HG03442 (cell line): ENCODE results near the gene OR8B8.
A peak's percentile ranks its signal among the peaks of the same experiment; 100 is the strongest.
"Not testable (repeated sequence)": the region's sequence is repeated elsewhere in the genome, so short reads cannot be mapped to it uniquely, and the experiment has no call there.

ENCODE experiments used
- ATAC-seq: cut with Tn5 transposase; IDR thresholded peaks from one replicate; pipeline ENCODE4 v1.9.1; 2021; ENCODE audit warnings: mild to moderate bottlenecking, moderate library complexity; ENCODE audit not compliant: unreplicated experiment

Gene OR8B8

DNA sequence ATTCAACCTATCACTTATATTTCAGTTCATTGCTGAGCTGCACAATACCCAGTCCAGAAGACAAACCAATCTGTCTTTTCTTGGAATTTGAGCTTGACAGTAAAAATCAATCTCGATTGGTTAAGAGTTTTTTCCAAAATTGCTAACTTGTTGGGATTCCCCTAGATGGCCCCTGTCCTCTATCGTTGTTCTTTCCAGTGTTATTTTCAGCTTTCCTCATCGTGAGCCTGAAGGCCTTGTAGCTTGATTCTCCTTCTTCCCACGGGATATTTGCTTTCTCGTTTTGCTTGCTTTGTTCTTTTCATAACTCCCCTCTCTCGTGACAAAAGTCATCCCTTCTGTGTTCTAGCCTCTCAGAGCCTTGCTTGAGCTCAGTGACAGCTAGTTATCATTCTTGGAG is 3.1 kb downstream of the OR8B8 start:
- ATAC-seq: no peak

DNA sequence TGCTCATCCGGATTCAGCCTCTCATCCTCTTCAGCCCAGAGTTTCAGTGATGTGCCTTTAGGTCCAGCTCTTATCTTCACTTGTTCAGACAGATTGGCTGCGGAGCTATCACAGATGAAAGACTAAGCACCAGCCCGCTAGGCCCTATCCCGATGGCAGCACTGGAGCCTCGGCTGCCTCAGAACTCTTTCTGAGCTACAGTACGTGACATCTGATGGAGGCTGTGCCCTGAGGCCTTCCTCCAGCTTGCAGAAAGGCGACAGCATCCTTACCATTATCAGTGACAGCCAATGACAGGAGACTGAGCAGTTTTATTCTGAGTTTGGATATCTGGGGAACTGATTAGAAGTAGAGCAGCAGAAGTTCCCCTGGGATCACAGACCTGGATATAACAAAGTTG is 4.0 kb downstream of the OR8B8 start:
- no peak for ATAC-seq

DNA sequence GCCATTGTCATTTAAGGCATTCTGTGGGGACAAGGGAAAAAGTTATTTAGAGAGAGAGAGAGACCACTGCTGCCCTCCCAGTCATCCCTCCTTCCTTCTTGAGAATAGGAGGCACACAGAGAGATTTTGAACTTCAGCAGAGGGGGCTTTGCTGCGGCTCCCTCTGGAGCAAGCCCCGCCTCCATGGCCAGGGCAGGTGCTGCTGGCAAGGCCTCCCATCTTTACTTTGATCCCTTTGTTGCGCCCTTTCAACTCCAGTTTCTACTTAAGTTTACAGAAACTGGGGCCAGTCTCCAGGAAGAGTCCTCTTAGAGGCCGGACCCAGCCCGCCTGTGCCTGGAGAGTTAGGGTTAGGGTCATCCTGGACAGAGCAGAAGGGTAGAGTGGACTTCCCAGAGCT is 4.4 kb downstream of the OR8B8 start:
- ATAC-seq: no peak

DNA sequence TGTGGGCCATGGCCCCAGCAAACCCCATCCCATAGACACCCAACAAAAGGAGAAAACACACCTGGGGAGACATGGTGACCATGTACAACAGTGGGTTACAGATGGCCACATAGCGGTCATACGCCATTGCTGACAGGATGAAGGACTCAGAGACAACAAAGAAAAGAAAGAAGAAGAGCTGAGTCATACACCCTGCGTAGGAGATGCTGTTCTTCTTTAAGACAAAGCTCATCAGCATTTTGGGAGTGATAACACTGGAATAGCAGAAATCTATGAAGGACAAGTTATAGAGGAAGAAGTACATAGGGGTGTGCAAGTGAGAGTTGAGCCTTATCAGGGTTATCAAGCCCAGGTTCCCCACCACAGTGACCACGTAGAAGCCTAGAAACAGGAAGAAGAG is 4.9 kb downstream of the OR8B8 start:
- no peak for ATAC-seq

DNA sequence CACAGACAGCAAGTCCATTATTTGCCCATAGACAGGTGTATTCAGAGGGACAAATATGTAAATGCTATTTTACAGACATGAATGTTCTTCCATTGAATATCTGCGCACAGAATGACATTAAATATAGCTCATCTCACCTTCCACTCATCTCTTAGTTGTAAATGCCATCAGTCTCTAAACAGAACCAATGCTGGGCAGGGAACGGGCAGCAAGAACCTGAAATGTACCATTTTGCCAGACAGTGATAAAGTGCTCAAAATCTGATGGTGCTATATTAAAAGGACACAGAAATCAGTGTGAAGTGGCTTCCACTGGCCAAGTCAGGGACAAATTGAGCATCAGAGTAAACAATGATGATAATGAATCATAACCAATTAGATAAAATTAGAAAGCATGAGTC is 10.8 kb downstream of the OR8B8 start:
- ATAC-seq: no peak

DNA sequence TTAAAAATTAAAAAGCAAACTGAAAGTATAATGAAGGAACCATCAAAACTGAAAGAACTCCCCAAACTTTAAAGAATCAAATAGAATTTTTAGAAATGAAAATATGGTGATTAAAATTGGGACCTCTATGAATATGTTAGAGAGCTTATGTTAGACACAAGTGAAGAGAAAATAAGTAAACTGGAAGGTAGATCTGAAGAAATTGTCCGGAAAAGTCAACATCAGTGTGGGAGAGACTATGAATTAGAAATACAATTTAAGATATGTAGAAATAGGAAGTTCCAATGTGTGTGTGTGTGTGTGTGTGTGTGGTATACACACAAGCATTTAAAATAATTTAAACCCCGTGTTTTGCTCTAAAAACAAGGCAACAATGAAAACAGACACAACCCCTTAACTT is 15.9 kb downstream of the OR8B8 start:
- no peak for ATAC-seq

DNA sequence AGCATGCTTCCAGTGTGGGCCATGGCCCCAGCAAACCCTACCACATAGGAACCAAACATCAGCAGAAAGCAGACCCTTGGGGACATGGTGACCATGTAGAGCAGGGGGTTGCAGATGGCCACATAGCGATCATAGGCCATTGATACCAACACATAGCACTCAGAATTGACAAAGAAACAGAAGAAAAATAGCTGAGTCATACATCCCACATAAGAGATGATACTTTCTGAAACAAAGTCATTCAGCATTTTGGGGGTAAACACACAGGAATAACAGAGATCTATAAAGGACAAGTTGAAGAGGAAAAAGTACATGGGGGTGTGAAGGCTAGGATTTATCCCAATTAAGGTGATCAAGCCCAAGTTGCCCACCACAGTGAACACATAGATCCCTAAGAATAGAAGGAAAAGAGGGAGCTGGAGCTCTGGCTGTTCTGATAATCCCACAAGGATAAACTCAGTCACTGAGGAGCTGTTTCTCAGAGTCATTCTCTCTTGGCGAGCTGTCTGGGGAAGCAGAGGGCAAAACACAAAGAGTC is 21.0 kb downstream of the OR8B8 start, which contains the start of gene OR8B4:
TSS of gene OR8B4 (minus strand) at position 488 of the 538 bp plus-strand sequence. CDS start at position 488, 0 bp downstream.
- ATAC-seq: no peak

DNA sequence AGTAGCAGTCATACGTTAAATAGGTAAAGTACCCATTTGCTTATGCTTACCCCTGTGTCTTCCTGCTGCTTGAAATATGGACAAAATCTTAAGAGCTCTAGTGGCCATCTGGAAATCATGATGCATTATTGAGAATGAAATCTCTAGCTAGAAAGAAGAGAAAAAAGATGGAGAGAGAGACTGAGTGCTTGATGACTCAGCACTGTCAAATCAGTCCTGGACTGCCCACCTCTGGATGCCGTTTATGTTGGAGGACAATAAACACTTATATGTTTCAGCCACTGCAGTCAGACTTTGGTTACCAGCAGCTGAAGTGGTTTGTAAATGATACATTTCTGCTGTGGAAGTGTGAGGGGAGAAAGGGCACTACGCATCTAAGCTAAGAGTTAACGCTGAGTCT is 24.5 kb downstream of the OR8B8 start:
- ATAC-seq: no peak

- ATAC-seq: no peak
Measured at GRCh38 chr11:124415356-124415923, 30.1 kb downstream of the OR8B8 start.

GRCh38 chr11:124409906-124410305 is 35.6 kb downstream of the OR8B8 start:
- ATAC-seq: no peak

GRCh38 chr11:124405581-124405980 is 39.9 kb downstream of the OR8B8 start:
- ATAC-seq: no peak

DNA sequence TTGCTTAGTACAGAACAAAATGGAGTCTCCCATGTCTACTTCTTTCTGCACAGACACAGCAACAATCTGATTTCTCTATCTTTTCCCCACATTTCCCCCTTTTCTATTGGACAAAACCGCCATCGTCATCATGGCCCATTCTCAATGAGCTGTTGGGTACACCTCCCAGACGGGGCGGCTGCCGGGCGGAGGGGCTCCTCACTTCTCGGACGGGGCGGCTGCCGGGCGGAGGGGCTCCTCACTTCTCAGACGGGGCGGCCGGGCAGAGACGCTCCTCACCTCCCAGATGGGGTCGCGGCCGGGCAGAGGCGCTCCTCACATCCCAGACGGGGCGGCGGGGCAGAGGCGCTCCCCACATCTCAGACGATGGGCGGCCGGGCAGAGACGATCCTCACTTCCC is 42.3 kb downstream of the OR8B8 start:
- ATAC-seq: not testable (repeated sequence)

DNA sequence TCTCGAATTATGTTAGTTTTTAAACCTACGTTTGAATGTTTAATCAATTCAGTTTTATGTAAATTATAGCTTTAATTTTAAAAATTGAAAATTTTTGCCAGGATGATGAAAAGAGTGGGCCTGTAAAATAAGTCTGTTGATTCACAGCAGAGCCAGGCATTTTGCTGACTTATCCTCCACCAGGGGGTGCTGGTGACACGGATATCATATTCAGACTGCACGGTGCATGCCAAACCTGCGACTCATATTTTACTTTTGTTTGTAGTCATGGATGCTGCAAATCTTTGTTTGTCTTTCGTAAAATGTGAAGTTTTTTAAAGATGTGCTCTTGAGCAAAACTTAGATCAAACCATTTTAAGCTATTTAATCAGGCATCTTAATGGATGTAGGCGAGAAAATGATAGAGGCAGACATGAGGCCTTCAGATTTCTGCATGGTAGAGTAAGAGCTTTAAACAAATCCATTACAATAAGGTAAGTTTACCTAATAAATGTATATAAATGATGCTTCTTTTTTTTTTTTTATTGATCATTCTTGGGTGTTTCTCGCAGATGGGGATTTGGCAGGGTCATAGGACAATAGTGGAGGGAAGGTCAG is 43.1 kb downstream of the OR8B8 start:
- ATAC-seq: peak; percentile 92

- ATAC-seq: no peak
Measured at GRCh38 chr11:124398924-124399323, 46.6 kb downstream of the OR8B8 start, which contains the start of gene OR8B3. TSS of gene OR8B3 (minus strand) at chr11:124399024. CDS start at chr11:124397351, 1,673 bp downstream.

GRCh38 chr11:124396847-124397246 is 48.6 kb downstream of the OR8B8 start:
- ATAC-seq: not testable (repeated sequence)

GRCh38 chr11:124394408-124394807 is 51.1 kb downstream of the OR8B8 start:
- no peak for ATAC-seq
